Hepatocyte (in vitro differentiated cells): Measurements from ENCODE around the gene CC2D2A. TPM values are rescaled to one million over a fixed set of nuclear protein-coding genes. Genes with fewer than 3 reads are reported as not detected.

Experiments
- DNase-seq: peaks from one replicate; pipeline ENCODE4 v3.0.0-alpha.2; 2016; ENCODE audit warnings: low spot score
- H2AFZ ChIP-seq: fragments of 200-600 bp; sonication (generic); 2 replicates; pipeline ENCODE4 v1.6.0; 2016; ENCODE audit warnings: antibody characterized with exemption, mild to moderate bottlenecking
- H3K27ac ChIP-seq: fragments of 200-600 bp; sonication (generic); 2 replicates; pipeline ENCODE4 v1.5.1; 2016; ENCODE audit warnings: mild to moderate bottlenecking
- H3K27me3 ChIP-seq: fragments of 200-600 bp; sonication (generic); 2 replicates; pipeline ENCODE4 v1.6.1; 2016
- H3K36me3 ChIP-seq: fragments of 200-600 bp; sonication (generic); replicated peaks from 2 replicates; pipeline ENCODE4 v1.5.1; 2016; ENCODE audit warnings: low read depth; ENCODE audit not compliant: insufficient read depth
- H3K4me1 ChIP-seq: fragments of 200-600 bp; sonication (generic); 2 replicates; pipeline ENCODE4 v1.5.1; 2016; ENCODE audit warnings: mild to moderate bottlenecking, moderate library complexity; ENCODE audit not compliant: insufficient read depth
- H3K4me2 ChIP-seq: fragments of 200-600 bp; sonication (generic); 2 replicates; pipeline ENCODE4 v1.6.0; 2016
- H3K4me3 ChIP-seq: fragments of 200-600 bp; sonication (generic); 2 replicates; pipeline ENCODE4 v1.5.1; 2016; ENCODE audit warnings: mild to moderate bottlenecking
- H3K79me2 ChIP-seq: fragments of 200-600 bp; sonication (generic); 2 replicates; pipeline ENCODE4 v1.6.0; 2017; ENCODE audit warnings: mild to moderate bottlenecking
- H3K9me2 ChIP-seq: fragments of 200-600 bp; sonication (generic); replicated peaks from 2 replicates; pipeline ENCODE4 v1.6.0; 2017; ENCODE audit warnings: mild to moderate bottlenecking; ENCODE audit not compliant: insufficient read depth
- H3K9me3 ChIP-seq: fragments of 200-600 bp; sonication (generic); 2 replicates; pipeline ENCODE4 v1.5.1; 2016; ENCODE audit warnings: low read depth, mild to moderate bottlenecking
- H4K20me1 ChIP-seq: fragments of 200-600 bp; sonication (generic); 2 replicates; pipeline ENCODE4 v1.6.0; 2016; ENCODE audit warnings: mild to moderate bottlenecking; ENCODE audit not compliant: insufficient read depth, poor library complexity, severe bottlenecking
- EZH2 ChIP-seq: fragments of 200-600 bp; sonication (generic); IDR thresholded peaks from 2 replicates; pipeline ENCODE4 v1.6.1; 2016; ENCODE audit warnings: antibody characterized with exemption, mild to moderate bottlenecking, borderline replicate concordance
- EZH2phosphoT487 ChIP-seq: fragments of 200-600 bp; sonication (generic); IDR thresholded peaks from one replicate; pipeline ENCODE4 v1.6.1; 2018; ENCODE audit warnings: antibody characterized with exemption, mild to moderate bottlenecking, low read depth, moderate library complexity; ENCODE audit not compliant: unreplicated experiment, severe bottlenecking
- whole genome bisulfite sequencing: methylation state at CpG from one replicate; pipeline ENCODE4 v1.1.6; 2016; ENCODE audit warnings: low lambda C conversion rate; ENCODE audit errors: missing lambda C conversion rate; 5-methylcytosine and 5-hydroxymethylcytosine counted together
- polyA plus RNA-seq: library from polyadenylated mRNA; unstranded; fragments of >200 nt; fragmentation: Nextera tagmentation; extraction: Ambion mirVana; gene quantifications from 2 replicates; pipeline ENCODE4 v1.2.1, GENCODE V29; 2016
- total RNA-seq: library from RNA; depleted of rRNA; stranded (reverse); fragments of >200 nt; gene quantifications from 2 replicates; pipeline ENCODE4 v1.2.3, GENCODE V29; 2014
- TF ChIP-seq, protein P1 (sequence below): fragments of 200-600 bp; sonication (generic); IDR thresholded peaks from 2 replicates; pipeline ENCODE4 v1.5.1; 2016; ENCODE audit warnings: antibody characterized with exemption, mild to moderate bottlenecking; ENCODE audit not compliant: poor library complexity

CC2D2A gene
- total and polyA plus RNA-seq, 2 experiments from 2014 or later, result 6.8 to 33.6 TPM

GRCh38 chr4:15541941-15542340 lies 72.3 kb downstream of the CC2D2A start:
- no peak for DNase-seq
- H3K9me3 ChIP-seq, result no peaks in the 10 kb centered on the region
- no peaks in the 10 kb centered on the region for H3K27me3 ChIP-seq
- no peaks in the 10 kb centered on the region for H4K20me1 ChIP-seq
- H3K4me3 ChIP-seq, result no peak overlapping the region
- H3K36me3 ChIP-seq, result no peaks in the 10 kb centered on the region
- WGBS, result 95% methylated on average over 5 of the region's 5 CpGs
- no peaks in the 10 kb centered on the region for H3K9me2 ChIP-seq
- no peaks in the 10 kb centered on the region for H3K79me2 ChIP-seq
- no peak overlapping the region for H2AFZ ChIP-seq
- H3K27ac ChIP-seq, result no peak overlapping the region
- TF ChIP-seq EZH2phosphoT487, result no peak
- TF ChIP-seq, protein P1, sequence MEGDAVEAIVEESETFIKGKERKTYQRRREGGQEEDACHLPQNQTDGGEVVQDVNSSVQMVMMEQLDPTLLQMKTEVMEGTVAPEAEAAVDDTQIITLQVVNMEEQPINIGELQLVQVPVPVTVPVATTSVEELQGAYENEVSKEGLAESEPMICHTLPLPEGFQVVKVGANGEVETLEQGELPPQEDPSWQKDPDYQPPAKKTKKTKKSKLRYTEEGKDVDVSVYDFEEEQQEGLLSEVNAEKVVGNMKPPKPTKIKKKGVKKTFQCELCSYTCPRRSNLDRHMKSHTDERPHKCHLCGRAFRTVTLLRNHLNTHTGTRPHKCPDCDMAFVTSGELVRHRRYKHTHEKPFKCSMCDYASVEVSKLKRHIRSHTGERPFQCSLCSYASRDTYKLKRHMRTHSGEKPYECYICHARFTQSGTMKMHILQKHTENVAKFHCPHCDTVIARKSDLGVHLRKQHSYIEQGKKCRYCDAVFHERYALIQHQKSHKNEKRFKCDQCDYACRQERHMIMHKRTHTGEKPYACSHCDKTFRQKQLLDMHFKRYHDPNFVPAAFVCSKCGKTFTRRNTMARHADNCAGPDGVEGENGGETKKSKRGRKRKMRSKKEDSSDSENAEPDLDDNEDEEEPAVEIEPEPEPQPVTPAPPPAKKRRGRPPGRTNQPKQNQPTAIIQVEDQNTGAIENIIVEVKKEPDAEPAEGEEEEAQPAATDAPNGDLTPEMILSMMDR, result no peak
- TF ChIP-seq EZH2, result no peak
- no peaks in the 10 kb centered on the region for H3K4me1 ChIP-seq
- H3K4me2 ChIP-seq, result no peak overlapping the region

DNA sequence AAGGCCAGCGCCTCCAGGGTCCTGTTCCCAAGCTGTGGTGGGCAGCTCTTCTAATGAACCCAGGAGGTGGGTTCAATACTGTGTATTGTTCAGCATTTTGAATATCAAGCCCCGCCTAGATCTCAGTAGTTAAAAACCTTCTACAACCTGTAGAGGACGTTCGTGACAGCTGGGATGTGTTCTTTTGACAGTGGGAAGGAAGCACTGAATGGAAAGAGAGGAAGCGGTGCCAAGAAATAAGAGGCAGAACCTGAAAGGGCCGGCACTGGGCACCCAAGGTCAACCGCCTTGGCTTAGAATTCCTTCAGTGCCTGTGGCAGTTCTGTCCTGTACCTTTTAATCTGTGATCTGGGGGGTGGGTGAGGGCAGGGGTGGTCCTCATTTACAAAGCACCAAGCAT lies 73.1 kb downstream of the CC2D2A start:
- H2AFZ ChIP-seq, result no peak overlapping the region
- no peaks in the 10 kb centered on the region for H3K9me3 ChIP-seq
- DNase-seq, result no peak
- no peaks in the 10 kb centered on the region for H3K9me2 ChIP-seq
- H3K4me3 ChIP-seq, result no peak overlapping the region
- H3K36me3 ChIP-seq, result no peaks in the 10 kb centered on the region
- H4K20me1 ChIP-seq, result no peaks in the 10 kb centered on the region
- no peak for TF ChIP-seq EZH2
- TF ChIP-seq, protein P1, result no peak
- H3K4me1 ChIP-seq, result no peaks in the 10 kb centered on the region
- no peaks in the 10 kb centered on the region for H3K79me2 ChIP-seq
- H3K4me2 ChIP-seq, result no peak overlapping the region
- WGBS, result 84% methylated on average over 7 of the region's 7 CpGs
- no peak overlapping the region for H3K27ac ChIP-seq
- no peaks in the 10 kb centered on the region for H3K27me3 ChIP-seq

DNA sequence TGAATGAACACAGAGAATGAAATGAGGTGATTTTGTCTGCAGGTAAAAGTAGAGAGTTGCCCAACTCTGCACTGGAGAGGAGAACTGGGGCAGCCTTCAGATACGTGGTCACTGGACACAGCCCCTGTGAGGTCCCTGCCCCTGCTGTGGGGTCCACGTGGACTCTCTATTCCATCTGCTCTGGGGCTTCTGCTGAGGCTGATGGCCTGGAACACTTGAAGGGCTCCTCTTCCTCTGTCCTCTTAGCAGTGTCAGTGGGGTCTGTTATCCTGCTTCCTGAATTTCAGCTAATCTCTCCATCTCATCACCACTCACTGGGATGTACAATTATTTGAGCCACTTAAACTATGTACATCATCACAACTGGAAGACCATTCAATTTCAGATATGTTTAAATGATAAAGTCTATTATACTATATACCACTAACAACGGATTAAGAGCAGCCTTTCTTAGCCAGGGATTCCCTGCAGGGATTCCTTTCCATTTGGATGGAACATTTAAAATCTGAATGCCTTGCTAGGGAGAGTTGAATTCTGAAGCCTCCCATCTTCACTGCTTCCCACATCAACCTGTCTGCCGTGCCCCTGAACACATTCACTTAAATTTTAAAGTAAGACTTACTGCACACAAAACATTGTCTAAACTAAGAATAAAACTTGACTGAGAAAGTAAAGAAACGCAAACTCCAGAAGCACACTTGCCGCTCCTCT lies 74.0 kb downstream of the CC2D2A start:
- DNase-seq, result no peak
- WGBS, result 74% methylated on average over 6 of the region's 6 CpGs
- Histone ChIP-seq H3K36me3 (no peaks in the 10 kb centered on the region), H3K79me2 (no peaks in the 10 kb centered on the region), H4K20me1 (no peaks in the 10 kb centered on the region), H3K9me3 (no peaks in the 10 kb centered on the region), H3K4me3 (no peak overlapping the region), H3K27ac (no peak overlapping the region), H2AFZ (no peak overlapping the region), H3K9me2 (no peaks in the 10 kb centered on the region), H3K27me3 (no peaks in the 10 kb centered on the region), H3K4me2 (no peak overlapping the region), H3K4me1 (no peaks in the 10 kb centered on the region)
- TF ChIP-seq EZH2phosphoT487 (no peak), EZH2 (no peak)
- TF ChIP-seq, protein P1, result no peak
